ENCODE measurements around the gene SEBOX.

The SEBOX gene, protein sequence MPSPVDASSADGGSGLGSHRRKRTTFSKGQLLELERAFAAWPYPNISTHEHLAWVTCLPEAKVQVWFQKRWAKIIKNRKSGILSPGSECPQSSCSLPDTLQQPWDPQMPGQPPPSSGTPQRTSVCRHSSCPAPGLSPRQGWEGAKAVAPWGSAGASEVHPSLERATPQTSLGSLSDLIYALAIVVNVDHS

DNA sequence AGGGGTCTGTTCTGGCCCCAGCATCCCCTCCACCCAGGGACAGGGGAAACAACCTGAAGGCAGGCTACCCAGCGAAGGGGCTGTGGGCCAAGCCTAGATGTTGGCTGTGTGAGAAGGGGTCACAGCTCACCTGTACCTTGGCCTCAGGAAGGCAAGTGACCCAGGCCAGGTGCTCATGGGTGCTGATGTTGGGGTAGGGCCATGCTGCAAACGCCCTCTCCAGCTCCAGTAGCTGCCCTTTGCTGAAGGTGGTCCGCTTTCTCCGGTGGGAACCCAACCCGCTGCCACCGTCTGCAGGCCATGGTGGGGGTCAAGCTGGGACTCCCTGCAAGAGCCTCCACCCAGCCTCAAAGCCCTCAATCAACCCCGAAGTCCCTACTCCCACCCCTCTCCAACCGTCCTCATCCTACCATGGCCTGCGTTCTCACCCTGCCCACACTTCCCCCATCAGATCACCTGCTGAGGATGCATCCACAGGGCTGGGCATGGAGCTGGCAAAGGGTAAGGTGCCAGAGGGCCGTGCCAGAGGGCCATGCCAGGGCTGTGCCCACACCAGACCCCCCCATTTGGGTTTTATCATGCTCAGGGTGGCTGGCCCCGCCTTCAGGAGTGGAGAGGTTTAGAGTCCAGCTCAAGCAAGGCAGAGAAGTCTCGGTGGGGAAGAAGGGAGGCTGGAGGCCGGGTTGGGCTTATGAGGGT lies at the start of gene SEBOX:
SEBOX (minus strand) TSS at position 535 of the 699 bp plus-strand sequence; CDS start at position 487, 48 bp downstream.
- DNase-seq = no peak

DNA sequence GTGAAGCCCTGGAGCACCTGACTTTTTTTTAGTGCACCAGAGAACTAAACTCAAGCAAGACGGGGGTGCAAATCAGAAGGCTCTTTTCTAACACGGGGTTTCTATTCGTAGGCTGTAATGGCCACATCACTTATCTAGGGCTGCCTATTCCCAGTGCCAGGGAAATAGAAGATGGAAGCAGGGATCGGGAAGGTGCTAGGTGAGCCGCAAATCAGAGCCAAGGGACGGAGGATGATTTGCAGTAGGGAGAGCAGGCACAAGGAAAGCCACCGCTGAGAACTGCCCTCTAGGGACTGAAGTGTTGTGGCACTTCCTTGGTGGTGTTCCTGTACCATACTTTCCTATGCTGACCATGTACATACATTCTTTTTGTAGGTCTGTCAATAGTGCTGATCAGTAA lies 48.8 kb upstream of the SEBOX start:
- DNase-seq = no peak

DNA sequence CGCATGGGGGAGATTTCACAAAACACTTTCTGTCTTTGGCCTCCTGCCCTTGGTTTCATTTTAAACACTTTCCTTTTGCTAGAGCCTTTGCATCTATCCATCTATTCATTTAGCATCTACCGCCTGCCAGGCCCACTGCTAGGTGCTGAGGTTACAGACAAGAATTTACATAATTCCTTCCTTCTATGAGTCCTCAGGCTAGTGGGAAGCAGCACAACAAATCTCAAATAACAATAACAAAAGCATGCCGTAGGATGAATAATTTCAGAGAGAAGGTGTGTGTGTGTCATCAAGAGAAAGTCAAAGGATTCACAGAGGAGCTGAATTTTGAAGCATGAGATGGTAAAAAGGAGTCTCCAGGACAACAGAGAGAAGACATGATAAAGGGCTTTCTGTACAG lies 47.1 kb upstream of the SEBOX start:
- DNase-seq = no peak

DNA sequence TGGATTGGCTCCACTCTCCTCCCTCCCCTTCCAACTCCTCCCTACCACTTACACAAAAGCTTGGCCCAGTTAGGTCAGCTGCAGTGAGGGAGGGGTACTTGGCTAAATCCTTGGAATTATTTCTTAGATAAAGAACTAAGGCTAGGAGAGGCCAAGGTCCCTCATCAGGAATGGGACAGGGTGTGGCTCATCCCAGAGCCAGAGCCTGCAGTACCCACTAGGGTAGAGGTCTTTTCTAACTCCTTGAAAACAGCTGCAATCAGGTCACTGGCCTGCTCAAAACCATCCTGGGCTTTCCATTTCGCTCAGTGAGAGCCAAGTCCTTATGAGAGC lies 42.9 kb upstream of the SEBOX start:
- DNase-seq = no peak

DNA sequence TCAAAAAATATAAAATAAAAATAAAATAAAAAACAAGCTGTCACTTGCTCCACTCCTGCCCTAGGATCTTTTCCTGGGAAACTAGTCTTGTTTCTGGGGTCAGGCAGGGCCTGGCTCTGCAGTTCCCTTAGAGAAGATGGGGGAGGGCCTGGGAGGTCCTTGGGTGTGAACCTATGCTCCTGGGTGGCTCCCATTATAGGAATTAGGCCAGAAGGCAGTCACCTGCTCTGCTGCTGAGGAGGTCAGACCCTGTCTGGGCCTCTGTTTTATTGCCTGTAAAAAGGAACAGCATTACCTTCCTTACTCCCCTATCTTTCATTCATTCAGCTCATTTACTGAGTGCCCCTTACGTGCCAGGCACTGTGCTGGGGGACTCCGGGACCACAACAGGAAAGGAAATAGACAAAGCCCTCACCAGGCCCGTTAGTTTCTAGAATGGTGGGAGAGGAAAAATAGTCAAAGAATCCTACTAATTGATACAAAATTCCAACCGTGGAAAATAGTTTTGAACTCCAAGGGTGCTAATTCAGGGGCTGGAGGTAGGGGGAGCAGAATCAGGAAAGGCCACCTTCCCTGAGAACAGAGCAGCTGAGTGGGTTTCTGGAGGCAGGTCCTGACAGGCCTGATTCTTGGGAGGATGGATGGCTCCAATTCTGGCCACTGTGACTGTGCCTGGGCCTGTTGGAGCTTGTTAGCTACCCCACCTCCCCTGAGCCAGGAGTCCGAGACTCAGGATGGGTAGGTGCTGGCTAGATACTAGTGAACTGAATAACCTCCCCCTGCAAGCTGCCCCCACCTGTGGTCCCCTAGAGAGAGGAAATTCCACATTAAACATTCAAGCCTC lies 42.4 kb upstream of the SEBOX start:
- peak; percentile 72 for DNase-seq

DNA sequence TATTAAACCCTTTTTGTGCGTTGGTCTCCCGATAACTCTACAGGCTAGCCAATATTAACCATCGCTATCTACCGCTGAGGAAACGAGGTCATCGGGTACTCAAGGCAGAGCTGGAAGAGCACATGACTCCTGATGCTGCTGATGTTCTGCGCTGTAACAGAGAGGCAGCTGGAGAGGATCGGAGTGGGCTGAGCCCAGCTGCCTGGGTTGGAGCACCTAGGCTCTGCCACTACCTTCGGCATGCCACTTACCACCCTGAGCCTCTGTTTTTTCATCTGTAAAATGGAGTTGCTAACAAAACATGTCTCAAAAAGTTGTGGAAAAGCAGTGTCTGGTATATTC lies 41.4 kb upstream of the SEBOX start:
- DNase-seq = peak; percentile 73

DNA sequence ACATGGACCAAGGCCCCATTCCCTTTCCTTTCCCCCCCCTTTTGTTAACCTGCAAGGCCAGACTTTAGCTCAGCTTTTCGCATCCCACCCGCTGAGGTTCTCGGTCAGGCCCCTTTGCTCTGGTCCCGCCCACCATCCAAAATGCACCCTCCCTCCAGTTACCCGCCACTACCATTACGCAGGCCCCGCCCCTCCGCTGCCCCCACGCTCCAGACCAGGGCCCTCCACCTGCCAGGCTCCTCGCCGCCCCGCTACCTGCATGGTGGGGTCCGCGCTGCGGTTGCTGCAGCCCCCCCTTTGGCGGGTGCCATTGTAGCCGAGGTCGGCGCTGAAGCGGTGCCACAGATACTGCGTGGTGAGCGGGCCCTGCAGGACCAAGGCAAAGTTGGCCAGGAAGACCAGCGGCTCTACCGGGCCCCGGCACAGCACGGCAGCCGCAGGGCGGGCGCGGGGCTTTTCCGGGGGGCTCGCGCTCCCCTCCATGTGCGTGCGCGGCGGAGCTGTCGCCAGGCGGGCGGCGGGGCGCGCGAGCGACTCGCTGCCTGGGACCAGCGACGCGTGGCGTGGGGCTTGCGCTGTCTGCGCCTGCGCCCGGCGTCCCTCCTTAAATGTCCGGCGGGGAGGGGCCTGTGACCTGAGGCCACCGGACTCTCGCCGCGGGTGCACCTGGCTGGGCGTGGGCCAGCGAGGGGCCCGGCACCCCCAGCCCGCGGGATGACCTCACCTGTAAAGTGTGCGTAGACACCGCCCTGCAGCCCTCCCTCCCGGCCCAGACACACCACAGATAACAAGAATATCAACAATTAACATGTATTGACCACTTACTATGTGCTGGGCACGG lies 40.9 kb upstream of the SEBOX start, which contains the start of gene SLC46A1:
SLC46A1 (minus strand) TSS at position 581 of the 841 bp plus-strand sequence; CDS start at position 483, 98 bp downstream.
- peak; percentile 66 for DNase-seq

DNA sequence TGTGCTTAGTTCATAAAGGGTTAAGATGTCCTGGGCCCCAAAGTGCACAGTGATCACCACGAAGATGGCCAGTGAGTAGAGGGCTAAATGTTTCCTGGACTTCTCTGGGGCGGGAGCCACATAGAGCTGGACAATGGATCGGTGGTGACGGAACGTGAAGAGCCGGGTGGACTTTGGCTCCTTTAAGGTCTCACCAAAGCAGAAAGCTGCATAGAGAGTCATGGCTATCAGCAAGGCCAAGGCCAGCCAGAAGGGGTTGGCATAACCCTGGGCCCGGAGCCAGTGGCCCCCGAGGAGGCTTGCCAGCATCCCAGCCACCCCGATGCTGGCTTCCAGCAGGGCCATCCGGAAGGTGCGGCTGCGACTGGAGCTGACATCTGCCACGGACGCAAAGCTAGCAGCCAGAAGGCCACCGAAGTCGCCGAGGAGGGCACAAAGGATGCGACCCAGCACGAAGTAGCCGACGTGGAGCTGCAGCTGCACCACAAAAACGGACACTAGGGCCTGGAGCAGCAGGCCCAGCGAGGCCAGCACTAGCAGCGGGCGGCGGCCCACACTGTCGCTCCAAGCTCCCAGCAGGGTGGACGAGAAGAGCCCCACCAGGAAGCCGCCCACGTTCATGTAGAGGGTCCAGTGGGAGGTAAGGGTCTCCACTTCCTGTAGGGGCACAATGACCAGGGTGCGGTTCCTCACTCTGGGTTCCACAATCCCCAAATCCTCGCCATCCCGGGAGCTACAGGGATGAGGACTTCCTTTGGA lies 40.0 kb upstream of the SEBOX start:
- peak; percentile 9 for DNase-seq

DNA sequence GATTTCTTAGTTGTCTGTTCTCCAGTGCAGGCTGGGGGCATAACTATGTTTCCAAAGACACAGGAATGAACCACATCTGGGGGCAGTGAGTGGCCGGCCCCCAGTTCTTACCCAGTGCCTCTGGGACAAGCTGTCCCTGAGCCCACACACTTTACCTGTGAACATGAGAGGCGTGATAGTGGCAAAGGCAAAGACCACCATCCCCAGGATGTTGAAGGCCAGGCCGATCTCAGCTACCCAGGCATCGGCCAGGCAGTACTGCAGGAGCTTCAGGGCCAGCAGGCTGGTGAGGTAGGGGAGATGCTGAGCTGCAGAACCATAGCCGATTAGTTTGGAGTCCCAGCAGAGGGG lies 39.4 kb upstream of the SEBOX start:
- no peak for DNase-seq

DNA sequence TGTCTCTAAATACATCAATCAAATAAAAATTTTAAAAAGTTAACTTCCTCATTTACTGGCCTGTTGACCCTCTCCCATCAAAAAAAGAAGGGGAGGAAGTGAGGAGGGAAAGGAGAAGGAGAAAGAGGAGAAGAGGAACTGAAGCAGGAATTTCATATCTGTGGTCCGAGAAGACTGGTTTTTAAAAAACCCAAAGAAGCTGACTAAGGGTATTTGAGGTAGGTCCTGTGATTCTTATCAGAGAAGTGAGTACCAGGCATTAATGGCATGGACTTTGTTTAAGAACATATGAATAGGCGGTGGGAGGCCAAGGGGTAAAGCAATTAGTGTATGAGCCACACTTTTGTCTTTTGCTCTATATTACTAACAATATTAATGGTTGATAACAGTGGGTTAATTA lies 39.0 kb upstream of the SEBOX start:
- no peak for DNase-seq

DNA sequence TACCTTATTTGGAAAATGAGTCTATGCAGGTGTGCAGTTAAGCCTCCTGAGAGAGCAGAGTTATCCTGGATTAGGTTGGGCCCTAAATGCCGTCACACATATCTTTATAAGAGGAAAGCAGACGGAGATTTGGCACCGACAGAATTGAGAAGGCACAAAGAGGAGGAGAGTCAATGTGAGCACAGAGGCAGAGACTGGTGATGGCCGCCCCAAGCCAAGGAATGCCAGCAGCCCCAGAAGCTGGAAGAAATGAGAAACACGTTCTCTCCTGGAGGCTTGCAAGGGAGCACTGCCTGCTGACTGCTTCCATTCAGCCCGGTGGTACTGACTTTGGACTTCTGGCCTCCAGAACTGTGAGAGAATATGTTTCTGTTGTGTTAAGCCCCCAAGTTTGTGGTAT lies 37.8 kb upstream of the SEBOX start:
- no peak for DNase-seq

DNA sequence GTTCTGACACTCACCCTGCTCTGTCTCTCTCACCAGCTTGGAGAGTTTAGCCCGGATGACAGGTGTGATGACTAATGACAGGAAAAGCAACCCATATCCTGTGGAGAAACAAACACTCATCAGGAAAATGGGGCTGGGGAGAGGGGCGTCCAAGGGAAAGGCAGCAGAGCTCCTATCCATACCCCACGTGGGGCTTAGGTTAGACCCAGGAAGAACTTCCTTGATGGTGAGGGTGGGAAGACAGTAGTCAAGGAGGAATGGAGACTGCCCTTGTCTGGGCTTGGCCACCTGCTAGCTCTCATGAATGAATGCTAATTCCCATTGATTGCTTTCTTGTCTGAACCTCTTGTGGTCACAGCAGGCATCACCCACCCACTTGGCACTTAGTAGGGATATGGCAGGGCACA lies 37.2 kb upstream of the SEBOX start:
- DNase-seq = peak; percentile 11

DNA sequence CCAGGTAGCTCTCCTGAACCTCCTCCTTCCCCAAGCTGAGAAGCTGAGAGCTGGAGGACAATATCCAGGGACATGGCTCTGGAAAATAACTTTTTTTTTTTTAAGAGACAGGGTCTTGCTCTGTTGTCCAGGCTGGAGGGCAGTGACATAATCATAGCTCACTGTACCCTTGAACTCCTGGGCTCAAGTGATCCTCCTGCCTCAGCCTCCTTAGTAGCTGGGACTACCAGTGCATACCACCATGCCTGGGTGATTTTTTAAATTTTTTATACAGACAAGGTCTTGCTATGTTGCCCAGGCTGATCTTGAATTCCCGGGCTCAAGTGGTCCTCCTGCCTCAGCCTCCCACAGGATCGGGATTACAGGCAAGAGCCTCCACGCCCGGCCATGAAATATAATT lies 34.8 kb upstream of the SEBOX start:
- no peak for DNase-seq

DNA sequence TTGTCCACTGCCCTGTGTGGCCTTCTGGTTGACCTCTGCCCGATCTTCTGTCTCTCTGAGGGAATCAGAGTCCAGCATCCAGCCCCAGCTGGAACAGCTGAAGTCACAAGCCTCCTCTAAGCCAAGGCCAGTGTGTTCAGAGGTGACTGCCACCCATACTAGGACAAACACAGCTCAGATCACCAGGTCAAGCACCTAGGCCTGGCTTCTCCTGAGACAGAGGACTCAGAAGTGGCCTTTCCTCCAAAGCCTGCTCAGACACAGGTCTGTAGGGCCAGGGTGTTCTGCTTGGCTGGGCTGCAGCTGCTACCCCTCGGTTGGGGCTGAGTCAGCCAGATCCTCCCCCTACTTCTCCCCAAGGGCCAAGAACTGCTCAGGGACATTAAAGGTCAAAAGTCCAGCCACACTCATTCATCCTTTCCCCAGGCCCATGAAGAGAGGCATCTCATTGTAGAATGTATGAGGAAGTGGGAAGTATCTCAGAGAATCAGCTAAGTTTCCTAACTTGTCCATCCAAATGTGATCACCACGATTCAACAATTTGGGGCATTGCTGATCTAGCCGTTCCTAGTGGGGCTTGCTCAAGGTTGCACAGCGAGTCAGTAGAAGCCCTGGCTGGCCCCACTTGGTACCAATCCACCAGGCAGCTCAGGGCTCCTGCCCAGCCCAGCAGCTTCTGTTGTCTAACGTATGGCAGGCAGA lies 33.4 kb upstream of the SEBOX start:
- DNase-seq = no peak

DNA sequence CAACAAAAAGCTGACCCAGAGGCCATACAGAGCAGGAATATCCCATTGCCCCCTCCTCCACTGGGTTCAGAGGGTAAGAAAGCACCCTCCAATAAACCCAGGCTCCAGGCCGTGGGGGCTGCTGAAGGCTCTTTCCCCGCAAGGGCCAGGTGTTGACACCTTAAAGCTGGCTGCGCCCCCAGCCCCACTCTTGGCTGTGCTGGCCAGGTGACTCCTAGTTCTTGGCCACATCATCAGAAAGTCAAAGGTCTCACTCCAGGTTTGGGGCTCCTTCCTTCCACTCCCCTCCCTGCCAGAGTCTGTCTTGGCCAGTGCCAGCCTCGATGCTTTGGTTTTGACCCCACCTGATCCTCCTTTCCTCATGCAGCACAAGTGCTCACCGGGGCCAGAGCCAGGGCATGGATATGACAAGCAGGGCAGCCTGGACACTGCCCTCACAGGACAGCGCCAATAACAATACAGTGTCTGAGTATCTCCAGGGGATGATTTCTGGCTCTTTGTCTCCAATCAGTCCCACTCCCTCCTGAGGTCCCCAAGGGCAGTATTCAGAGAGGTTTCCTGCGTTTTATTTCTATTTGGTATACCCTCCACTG lies 32.8 kb upstream of the SEBOX start:
- no peak for DNase-seq

DNA sequence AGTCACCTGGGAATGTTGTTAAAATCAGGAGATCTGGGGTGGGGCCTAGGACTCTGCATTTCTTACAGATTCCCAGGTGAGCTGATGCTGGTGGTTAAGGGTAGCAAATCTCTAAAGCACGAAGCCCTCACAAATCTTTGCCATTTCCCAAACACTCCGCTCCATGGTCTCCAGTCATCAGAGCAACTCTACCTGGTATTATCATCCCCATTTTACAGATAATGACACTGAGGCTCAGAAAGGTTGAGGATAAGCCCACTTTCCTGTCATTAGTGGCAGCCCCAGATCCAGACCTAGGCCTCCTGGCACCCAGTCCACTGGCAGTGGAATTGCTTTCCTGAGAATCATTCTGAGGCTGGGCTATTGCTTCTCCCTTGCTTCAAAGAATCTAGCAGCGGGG lies 32.3 kb upstream of the SEBOX start:
- DNase-seq = no peak

DNA sequence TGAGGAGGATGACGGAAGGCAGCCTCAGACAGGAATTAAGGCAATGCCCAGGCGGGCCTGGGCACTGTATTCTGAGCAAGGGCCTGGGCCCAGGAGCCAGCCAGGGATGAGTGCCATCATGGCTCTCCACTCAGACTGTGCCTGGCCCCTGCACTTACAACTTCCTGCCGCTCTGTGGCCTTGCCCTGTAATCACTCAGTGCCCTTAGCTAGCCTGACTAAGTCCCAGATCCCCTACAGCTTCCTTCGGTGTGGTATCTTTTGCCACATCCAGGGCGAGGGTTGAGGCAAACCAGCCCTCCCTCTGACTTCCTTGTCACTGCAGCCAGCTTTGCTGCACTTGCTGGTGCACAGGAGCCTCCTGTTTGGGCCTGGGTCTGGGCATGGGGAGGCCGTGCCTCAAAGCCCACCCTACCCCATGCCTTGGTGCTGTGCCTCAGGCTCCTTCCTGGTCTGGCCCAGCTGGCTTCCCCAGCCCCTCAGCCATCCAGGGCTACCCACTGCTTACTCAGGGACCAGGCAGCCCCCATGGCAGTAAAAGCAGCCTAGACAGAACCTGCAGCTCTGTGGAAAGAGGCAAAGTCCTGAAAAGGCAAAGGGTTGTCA lies 31.7 kb upstream of the SEBOX start:
- DNase-seq = no peak

DNA sequence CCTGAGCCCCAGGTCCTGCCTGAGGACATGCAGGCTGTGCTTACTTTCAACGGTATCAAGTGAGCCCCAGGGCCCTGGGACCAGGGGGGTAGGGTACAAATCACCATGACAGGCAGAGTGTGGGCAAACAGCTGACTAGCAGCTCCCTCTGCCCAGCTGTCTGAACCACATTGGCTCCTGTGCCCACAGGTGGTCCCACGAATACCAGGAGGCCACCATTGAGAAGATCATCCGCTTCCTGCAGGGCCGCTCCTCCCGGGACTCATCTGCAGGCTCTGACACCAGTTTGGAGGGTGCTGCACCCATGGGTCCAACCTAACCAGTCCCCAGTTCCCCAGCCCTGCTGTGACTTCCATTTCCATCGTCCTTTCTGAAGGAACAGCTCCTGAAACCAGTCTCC lies 31.0 kb upstream of the SEBOX start:
- DNase-seq = no peak

DNA sequence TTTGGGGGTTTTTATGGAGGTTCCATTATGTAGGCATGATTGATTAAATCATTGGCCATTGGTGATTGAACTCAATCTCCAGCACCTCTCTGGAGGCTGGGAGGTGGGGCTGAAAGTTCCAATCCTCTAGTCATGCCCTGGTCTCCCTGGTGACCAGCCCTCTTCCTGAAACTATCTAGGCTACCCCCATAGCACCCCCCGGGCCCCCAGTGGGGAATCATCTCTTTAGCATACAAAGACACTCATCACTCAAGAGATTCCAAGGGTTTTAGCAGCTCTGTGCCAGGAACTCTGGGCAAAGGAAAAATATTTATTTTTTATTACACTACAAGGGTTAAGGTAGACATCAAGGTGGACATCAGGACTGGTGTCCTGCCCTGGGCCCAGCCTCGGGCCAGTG lies 30.4 kb upstream of the SEBOX start:
- no peak for DNase-seq

DNA sequence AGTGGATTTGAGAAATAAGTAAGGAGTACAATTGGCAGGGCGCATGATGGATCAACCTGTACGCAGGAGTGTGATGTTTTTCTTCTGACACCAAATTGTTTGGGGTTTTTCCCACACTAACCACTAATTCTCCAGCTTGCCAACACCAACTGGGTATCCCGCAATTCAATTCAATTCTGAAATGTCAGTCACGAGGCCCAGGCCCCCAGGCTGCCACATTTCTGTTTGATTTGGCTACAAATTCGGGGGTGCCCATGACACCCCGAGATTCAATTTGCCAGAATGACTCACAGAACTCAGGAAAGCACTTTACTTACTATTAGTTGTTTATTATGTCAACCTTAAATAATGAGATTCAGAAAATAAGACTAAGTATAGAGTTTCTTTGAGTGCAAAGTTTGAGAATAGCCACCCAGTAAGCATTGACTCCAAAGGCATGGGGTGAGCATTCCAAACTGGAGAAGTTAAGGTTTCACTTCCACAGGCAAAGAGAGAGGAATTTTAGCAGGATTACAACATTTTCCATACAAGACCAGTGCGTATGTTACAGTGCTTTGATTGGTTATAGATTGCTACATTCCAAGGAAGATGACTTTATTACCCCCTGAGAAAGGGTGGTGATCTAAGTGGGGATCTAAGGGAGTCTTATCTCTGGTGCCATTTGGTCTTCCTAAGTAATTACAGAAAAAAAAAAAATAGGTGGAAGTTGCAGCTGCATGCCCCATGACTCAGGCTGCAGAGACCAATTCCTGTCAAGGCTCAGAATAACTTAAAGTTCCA lies 29.5 kb upstream of the SEBOX start:
- DNase-seq = no peak
